HCEC 1CT (cell line): ENCODE results near the gene SLC30A9.

Experiments used
- DNase-seq: peaks from one replicate; pipeline ENCODE4 v3.0.0-alpha.2; 2017

The SLC30A9 gene

DNA sequence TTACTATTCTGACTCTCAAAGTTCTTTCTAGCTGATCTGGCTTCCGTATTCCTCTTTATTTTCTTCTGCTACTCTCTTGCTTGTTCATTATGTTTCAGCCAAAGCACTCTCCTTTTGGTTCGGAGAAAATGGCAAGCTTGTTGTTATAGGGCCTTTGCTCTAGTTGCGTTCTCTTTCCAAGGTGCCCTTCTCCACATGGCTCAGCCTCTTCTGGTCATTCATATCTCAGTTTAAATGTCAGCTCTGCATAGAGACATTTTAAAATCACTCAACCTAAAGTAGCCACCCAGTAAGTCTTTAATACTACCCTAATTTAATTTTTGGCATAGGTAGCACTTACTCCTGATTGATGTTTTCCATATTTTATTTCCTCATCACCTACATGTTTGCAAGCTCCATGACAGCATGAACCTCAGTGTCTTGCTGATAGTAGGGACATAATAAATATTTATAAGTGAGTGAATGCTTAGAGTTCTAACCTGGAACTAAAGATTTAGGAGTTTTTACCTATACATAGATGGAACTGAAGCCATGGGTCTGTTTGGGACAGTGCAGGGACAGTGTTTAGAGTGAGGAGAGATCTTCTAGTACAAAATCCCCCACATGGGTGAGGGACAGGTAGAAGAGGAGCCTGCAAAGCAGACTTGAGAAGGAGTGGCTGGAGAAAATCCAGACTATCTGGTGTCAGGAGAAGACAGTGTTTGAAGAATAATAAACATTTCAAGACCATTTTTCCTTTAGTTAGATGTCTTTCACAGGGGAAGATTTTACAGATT, 17.9 kb downstream of the SLC30A9 start:
- DNase-seq = no peak

DNA sequence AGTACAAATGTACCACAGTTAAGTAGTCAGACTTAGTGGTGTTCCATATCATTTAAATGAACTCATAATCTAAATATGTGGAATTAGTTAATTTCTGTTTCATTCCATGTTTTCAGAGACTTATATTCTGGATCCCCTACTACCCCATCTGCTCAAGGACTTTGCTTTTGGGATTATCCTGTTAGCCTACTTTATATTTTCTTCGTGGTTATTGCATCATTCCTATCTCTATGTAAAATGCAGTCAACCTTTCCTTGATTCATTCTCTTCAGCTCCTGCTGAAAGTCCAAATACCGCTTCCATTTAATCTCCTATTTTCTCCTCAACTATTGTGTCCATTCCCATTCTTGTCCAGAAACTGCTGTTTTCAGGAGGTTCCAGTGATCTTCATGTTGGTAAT, 25.1 kb downstream of the SLC30A9 start:
- no peak for DNase-seq

DNA sequence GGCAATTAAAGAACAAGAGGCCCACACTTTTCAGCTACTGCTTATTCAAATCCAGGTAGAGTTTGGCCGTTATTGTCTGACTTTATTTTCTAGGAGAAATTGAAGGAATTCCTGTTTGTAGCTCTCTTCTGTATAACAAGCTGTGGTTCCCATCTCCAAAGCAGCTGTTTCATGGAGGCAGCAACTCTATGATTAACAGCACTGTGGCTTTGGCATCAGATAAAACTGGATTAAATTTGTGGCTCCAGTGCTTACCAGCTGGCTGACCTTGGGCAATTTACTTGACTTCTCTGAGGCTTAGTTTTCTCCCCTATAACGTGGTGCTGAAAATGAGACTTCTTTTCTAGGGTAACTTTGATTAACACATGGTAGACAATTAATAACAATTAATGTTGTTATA, 28.1 kb downstream of the SLC30A9 start:
- DNase-seq = no peak

GRCh38 chr4:42048394-42048793, 58.1 kb downstream of the SLC30A9 start:
- DNase-seq = peak; percentile 69

DNA sequence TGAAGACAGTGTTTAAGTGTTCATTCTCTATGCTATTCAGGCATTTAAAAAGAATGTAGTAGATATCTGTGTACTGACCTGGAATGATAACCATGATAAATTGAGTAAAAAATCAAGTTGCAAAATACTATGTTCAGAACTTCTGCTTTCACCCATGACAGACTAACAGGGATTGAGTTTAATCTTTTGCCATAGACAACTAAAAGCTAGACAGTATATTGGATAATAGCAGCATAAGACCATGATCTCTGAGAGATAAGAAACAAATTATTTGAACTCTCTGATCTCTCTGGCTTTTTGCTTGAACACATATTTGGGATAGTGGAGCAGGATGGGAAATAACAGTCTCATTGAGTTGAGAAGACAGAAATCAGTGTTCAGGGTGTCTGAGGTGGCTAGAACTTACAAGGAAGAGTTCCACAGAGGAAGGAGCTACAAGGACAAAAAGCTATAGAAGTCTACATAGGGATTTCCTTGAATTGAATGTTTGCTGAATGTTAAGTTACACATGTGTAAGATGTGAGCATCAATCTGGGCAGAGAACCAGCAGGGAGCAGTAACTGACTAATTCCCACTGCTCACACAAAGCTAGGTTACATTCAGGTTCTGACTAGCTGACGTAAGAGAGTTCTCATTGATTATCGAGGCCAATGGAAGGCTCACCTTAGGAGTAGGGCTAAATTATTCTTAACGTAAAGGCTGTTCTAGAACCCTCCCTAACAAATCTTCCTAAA, 60.4 kb downstream of the SLC30A9 start:
- DNase-seq = no peak

DNA sequence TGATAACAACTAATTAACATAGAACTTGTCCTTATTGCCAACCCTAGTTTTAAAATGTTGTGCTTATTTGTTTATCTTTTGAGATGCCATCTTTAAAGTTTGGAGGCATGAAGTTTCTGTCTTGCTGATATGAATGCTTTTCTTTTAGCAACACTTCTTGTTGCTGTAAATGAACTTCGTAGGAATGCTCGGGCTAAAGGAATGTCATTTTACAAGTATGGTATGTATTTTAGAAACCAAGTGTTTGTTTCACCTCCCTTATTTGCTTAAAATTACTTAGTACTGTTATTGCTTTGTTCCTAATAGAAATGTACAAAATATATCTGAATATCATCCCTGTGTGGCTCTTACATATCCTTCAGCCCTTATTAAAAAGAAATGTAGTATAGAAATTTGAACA, 76.1 kb downstream of the SLC30A9 start:
- no peak for DNase-seq

DNA sequence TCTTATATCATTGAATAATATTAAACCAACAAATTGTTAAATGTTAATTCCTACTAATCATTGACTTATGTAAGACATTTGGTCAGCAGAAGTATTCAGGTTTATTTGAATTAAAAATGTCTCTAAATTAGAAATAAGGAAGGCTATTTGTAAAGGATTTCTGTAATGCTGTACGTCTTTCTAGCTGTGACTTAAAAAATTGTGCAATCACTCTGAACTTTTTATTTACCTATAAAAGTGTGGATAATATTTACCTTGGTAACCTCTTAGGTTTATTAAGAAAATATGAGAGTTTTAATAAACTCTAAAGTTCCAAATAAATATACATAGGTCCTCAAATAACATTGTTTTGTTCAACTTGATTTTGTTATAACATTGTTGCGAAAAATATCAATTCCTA, 76.9 kb downstream of the SLC30A9 start:
- DNase-seq = no peak

DNA sequence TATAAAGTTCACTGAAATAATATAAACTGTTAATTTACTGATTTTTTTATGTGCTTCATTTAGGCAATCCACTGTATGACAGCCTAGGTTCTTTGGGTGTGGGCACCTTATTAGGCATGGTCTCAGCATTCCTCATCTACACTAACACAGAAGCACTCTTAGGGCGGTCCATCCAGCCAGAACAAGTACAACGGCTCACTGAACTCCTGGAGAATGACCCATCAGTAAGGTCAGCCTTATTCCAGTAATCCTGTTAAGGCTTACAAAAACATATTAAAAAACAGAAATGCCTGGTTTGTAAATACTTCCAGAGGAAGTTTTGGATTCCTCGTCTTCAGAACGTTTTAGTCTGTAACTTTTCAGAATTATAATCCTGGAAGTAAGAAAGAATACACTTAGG, 80.1 kb downstream of the SLC30A9 start:
- no peak for DNase-seq

- DNase-seq = no peak
Measured at GRCh38 chr4:42074294-42074693, 84.0 kb downstream of the SLC30A9 start.

- no peak for DNase-seq
Measured at GRCh38 chr4:42078184-42078801, 88.0 kb downstream of the SLC30A9 start.

GRCh38 chr4:42080306-42080705, 90.0 kb downstream of the SLC30A9 start:
- DNase-seq = no peak

DNA sequence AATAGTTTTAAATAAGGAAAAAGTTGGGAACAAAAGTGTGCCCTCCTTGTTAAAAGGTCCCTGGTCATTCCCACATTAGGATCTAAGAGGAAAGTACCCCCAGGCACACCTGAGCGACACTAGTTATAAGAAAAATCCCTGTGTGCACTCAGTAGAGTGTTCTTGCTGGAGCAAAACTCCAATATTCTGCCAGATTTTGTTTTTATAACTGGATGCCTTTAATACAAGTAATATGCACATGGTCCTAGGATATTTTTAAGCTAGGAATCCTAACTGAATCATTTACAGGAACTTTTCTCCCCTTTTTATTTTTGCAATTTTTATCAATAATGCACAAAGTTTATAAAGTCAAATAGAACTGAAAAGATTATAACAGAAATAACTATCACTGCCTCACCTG, 93.5 kb downstream of the SLC30A9 start:
- DNase-seq = peak; percentile 21

DNA sequence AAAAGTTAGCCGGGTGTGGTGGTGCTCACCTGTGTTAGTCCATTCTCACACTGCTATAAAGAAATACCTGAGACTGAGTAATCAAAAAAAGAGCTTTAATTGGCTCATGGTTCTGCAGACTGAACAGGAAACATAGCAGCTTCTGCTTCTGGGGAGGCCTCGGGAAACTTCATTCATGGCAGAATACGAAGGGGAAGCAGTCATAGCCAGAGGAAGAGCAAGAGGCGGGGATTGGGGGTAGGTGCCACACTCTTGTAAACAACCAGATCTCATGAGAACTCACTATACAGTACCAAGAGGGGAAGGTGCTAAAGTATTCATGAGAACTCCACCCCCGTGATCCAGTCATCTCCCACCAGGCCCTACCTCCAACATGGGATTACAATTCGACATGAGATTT, 98.1 kb downstream of the SLC30A9 start:
- DNase-seq = no peak

DNA sequence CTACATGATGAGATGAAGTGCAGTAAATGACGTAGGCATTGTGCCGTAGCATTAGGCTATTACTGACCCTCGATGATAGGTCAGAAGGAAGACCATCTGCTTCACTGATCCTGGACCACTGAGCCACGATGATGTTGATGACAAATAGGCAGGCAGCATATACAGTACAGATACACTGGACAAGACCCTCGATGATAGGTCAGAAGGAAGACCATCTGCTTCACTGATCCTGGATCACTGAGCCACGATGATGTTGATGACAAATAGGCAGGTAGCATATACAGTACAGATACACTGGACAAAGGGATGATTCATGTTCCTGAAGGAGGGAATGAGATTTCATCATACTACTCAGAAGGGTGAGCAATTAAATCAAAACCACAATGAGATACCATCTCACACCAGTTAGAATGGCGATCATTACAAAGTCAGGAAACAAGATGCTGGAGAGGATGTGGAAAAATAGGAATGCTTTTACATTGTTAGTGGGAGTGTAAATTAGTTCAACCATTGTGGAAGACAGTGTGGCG, 111.2 kb downstream of the SLC30A9 start:
- peak; percentile 57 for DNase-seq

GRCh38 chr4:42104521-42104920, 114.2 kb downstream of the SLC30A9 start:
- peak; percentile 52 for DNase-seq

DNA sequence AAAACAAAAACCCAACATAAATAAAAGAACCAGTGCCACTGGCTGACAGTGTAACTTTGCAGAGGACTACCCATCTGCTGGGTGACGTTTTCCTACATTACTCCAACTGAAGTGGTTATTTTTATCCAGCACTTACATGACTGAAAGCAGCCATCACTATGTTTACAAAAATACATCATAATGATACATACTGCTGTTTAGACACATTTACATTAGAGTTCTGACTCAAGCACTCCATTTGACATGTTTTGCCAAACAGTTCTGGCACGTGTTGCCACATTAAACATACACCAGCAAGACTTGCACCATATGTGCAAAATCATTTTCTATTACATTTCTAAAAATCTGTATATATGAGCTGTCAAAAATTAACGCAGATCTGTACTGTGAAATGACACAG, 122.5 kb downstream of the SLC30A9 start:
- no peak for DNase-seq

DNA sequence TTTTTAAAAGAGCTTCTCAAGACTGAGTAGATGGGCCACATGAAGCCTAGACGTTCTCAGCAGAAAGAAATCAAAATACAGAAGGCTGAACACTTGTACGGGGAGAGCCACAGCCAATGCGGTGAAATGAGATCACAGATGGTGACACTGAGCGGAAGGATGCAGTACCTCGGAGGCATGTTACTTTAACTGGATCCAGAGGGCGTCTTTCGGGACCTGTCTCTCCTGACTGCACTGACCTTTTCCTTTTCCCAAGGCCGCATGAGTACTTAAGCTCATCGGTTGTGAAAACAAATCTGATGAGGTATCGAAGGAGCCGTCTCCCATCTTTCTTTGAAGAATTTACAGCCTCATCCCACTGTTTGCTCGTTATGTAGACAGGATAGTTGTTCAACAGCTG, 129.6 kb downstream of the SLC30A9 start:
- no peak for DNase-seq

- DNase-seq = no peak
Measured at GRCh38 chr4:42122237-42122636, 131.9 kb downstream of the SLC30A9 start.

GRCh38 chr4:42123071-42123644, 132.8 kb downstream of the SLC30A9 start:
- no peak for DNase-seq

GRCh38 chr4:42132099-42132498, 141.8 kb downstream of the SLC30A9 start:
- no peak for DNase-seq

DNA sequence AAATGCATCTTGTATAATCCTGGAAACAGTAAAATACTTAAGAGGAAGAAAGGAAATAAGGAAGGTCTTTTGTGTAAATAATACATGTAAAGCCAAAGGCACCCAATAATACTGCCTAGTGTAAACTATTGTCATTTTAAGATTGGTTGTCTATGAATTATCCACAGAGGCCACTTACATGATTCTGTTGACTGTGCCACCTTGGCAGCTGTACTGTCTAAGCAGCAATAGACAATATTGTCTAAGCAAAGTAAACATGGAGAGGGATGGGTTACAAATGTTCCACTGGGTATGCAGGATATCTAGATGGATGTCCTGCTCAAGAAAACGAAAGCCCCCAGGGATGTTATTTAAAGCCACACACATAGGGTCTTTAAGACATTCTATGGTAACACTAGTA, 142.7 kb downstream of the SLC30A9 start:
- DNase-seq = no peak

DNA sequence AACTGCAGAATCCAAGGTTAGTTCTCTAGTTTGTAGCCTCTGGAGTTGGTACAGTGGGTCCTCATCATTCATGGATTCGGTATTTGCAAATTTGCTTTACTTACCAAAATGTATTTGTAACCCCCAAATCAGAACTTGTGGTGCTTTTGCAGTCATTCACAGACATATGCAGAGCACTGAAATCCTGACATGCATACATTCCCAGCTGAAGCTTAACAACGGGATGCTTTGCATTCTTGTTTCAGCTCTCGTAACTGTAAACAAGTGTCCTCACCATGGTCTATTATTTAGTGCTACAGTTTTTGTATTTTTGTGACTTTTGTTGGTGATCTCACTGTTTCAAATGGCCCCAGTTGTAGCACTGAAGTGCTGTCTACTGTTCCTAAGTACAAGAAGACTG, 146.0 kb downstream of the SLC30A9 start:
- no peak for DNase-seq
